ENCODE data around the gene SORCS1. TPM values are rescaled to one million over a fixed set of nuclear protein-coding genes. Genes with fewer than 3 reads are reported as not detected.

Gene SORCS1
- total and polyA plus RNA-seq, 2 of the 8 experiments (the other 6 are each of a cell fraction or from before 2014, with no cell fraction given): 4.1 to 4.6 TPM

- no peak for TF ChIP-seq HDAC2 (IDR thresholded peaks at IDR 0.05; ENCODE audit: borderline replicate concordance in 1 of 2, low read depth in 2 of 2, low read length in 2 of 2)
- TF ChIP-seq EZH2 (IDR thresholded peaks at IDR 0.05; ENCODE audit: low read depth, low read length, severe bottlenecking): no peak
- TF ChIP-seq SIX5 (IDR thresholded peaks at IDR 0.05; ENCODE audit: low read depth, low read length): no peak
- TF ChIP-seq HDAC6 (IDR thresholded peaks at IDR 0.05; ENCODE audit: low read depth, low read length): no peak
These were observed 253.8 kb downstream of the SORCS1 start (continued) for GRCh38 chr10:106910666-106911065.
